HG03159 (cell line): Measurements from ENCODE around the gene CLIC2.
A peak's percentile ranks its signal among the peaks of the same experiment; 100 is the strongest.

Experiments
- ATAC-seq: cut with Tn5 transposase; IDR thresholded peaks from one replicate; pipeline ENCODE4 v1.9.1; 2021; ENCODE audit warnings: mild to moderate bottlenecking, moderate library complexity; ENCODE audit not compliant: unreplicated experiment

Gene CLIC2

DNA sequence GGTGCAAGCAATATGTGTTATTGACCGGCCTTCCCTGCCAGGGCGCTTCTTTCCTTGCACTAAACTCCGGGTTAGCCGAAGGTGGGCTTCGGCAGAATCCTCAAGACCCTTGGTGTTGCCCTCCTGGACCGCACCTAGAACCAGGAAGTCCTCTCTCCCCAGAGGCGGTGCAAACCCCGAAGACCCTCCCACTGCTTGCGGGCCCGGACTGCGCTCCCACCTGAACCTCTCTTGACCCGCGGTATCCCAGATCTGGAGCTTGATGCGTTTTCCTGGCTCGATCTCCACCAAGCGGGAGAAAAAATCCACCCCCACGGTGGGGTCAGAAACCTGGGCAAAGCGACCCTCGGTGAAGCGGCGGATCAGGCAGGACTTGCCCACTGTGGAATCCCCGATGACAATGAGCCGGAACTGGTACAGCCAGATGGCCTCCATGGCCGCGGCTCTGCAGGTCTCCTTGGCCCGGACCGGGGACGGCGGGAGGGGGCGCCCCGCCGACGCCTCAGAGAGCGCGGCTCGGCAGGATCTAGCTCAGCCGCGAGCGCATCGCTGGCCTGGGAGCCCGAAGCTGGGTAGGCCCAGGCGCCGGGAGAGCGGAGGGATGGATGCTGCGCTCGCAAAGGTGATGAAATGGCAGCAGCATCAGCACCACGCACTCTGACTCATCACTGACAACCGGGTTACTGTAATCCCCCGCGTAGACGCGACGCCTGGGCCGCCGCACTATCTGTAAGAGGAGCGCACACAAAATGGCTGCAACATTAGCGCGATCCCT lies 70.4 kb downstream of the CLIC2 start, which contains the start of gene RAB39B:
Gene RAB39B, minus strand, starts transcription at position 638 of the 775 bp plus-strand sequence. Its CDS starts 203 bp downstream, at position 435.
- peak; percentile 85 for ATAC-seq

DNA sequence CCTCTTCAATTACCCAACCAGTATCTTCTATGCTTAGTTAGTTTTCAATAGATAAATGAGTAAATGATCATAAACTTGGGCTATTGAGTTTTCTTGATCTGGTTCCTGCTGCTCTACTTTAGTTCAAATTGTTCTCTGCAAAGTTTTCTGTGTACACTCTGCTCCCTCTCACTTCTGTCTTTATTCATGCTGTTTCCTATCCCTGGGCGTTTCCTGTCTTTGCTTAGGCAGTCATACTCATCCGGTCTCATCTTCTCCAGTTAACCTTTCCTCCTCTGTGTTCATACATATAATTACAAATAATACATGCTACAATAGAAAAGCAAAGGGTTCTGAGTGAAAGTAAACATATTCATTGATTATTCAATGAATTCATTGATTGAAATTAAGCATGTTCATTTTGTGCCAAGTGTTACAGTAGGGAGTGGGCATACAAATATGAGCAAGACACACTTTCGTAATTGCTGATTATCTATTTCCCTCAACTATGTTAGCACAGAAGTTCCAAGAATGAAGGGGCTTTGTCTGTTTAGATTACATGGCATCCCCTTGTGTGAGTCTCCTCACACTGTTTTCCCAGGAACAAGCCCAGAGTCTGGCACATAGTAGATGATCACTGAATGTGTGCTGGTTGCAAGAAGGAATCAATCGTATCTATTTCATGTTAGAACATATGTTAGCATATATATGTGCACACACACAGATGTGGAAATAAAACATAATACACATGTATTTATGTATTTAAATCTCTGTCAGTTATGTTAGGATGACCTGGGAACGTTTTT lies 71.3 kb downstream of the CLIC2 start:
- peak; percentile 6 for ATAC-seq

DNA sequence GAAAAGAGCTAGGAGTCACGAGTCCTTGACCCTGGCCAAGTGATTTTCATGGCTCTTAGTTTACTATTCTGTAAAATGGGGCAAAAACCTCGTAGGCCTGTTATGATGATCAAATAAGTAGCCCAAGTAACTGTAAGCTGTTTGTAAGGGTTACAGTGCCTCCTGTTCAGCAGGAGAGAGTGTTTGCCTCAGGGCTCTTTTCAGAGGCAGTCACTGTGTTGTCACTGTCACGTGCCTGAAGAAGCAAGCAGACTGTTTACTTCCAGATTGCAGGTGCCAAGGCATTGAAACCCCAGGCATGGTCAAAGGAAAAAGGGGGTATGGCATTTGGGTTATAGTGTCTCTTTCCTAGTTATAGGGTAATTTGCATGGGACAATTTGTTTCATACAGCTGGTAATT lies 74.7 kb downstream of the CLIC2 start:
- ATAC-seq: no peak

DNA sequence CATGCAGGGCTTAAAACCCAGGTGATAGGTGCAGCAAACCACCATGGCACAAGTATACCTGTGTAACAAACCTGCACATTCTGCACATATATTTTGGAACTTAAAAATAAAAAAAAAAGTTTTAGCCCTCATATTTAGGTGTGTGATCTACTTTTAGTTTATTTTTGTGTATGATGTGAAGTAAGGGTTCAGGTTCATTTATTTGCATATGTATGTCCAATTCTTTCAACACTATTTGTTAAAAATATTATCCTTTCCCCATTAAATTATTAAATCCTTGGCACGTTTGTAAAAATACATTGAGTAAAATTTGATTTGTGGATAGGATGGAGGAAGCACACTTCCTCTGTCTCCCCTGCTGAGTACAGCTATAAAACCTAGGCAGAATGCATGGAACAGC lies 83.0 kb downstream of the CLIC2 start:
- no peak for ATAC-seq

DNA sequence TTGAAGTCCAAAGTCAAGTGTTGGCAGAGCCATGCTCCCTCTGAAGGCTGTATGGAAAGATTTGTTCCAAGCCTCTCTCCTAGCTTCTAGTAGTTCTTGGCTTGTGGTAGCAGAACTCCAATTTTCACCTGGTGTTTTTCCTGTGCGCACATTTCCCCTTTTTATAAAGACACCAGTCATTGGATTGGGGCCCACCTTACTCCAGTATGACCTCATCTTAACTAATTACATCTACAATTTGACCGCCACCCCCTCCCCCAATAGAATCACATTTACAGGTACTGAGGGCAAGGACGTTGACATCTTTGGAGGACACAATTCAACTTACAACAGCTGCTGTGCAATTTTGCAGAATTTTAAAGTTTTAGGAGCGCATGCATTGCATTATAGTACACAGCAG lies 86.9 kb downstream of the CLIC2 start:
- no peak for ATAC-seq

DNA sequence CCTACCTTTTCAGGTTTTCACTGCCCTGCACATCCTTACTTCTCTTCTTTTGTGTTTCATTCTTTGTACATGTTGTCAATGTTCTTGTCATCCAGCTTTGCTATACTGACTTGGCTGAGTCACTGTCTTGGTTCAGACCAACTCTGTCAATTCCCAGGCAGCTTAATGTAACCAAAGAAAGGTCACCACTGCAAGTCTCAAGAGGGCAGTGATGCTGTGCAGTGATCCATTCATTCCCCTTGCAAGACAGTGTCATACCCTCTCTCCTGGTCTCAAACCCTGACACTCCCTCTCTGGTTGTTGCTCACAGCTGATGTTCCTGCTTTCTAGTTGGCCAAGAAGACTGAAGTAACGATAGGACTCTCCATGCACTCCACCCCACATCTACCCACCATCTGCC lies 87.7 kb downstream of the CLIC2 start:
- no peak for ATAC-seq

DNA sequence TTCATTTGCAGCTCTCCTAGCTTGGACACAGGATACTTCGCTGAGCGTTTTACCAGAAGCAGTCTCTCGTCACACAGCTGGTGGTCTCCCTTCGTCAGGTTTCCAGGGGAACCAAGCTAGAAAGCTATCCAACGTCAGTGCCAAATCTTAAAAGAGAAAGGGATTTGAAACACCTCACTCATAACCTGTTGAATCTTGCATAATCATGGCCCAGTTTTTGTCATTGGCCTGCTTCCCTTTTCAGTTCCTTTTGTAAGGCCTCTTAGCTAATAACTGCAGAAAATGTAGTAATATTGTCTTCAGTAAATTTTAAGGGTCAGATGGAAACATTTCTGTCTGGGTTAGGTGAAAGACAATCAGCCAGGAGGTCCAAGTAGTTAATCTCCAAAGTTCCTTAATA lies 92.1 kb downstream of the CLIC2 start:
- ATAC-seq: no peak

DNA sequence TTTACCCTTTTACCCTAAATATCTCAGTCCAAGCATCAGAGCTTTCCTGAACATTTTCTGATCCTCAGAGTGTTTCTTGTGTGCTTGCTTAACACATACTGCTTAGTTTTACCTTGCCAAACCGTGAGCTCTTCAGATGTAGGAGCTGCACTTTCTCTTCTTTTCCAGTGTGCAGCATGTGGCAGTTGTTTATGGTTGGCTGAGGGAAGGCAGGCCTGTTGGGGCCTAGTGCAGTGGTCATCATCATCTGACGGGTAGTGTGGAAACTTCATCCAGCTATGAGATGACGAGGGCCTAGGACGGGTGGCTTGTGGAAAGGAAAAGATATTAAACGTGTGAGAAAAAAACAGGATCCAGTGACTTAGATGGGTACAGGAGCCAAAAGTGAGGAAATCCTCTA lies 96.7 kb downstream of the CLIC2 start:
- no peak for ATAC-seq

DNA sequence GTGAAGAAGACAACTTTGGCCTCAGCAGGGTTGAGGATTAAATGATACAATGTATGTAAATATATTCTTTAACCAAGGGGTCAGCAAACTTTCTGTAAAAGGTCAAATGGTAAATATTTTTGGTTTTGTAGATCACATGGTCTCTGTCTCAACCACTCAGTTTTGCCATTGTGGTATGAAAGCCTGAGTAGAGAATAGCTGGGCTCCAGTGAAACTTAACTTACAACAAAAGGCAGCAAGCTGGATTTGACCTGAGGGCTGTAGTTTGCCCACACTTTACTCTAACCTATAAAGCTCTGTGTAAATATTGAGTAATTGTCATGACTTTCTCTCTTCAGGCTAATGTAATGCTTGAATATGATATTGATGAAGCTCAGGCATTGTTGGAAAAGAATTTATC lies 98.5 kb downstream of the CLIC2 start:
- ATAC-seq: no peak

DNA sequence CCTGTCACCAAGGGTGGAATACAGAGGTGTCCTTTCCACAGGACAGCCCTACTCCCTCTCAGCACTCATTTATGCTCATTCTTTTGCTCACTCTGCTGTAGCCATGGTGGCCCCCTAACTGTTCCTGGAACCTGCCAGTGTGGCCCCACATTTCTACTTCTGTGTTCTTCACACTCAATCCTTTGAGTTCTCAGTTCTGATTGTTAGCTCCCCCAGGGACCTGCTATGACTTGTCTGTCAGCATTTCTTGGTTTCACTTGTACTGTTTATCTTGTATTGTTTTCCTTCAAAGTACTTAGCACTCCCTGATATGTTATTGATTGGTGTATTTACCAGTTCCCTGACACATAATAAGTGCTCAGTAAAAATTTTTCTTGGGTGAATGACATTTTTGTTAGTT lies 103.3 kb downstream of the CLIC2 start:
- peak; percentile 84 for ATAC-seq
